PC-9 (cell line): ENCODE data around the gene FHL1. TPM values are rescaled to one million over a fixed set of nuclear protein-coding genes. Genes with fewer than 3 reads are reported as not detected.

Source experiments
- BruUV-seq: library from RNA; stranded (reverse); fragments of 400-500 nt; replicated peaks from 2 replicates; lab custom pipeline; 2021; lab: Mats Ljungman, UMichigan
- CTCF ChIA-PET: fragments of 300-600 bp; sonication (Branson Sonifier 250); formaldehyde crosslinking; loops from one replicate; lab custom pipeline; 2022; ENCODE audit warnings: antibody characterized with exemption; lab: Charles Lee
- POLR2A ChIA-PET: fragments of 300-600 bp; sonication (Branson Sonifier 250); formaldehyde crosslinking; loops from one replicate; lab custom pipeline; 2022; ENCODE audit warnings: antibody characterized with exemption; ENCODE audit not compliant: unreplicated experiment; lab: Charles Lee
- DNase-seq, 2 experiments: peaks; one replicate each; pipeline versions ENCODE4 v3.0.0 to v3.0.0-alpha.2; 2015 to 2022; ENCODE audit warnings: mixed read lengths in 1 of 2
- H2AFZ ChIP-seq: fragments of 200-600 bp; sonication (generic); 2 replicates; pipeline ENCODE4 v1.8.1; 2017; ENCODE audit warnings: antibody characterized with exemption
- H3F3A ChIP-seq: fragments of 200-600 bp; sonication (generic); 2 replicates; pipeline ENCODE4 v1.8.1; 2017; ENCODE audit warnings: antibody characterized with exemption, mild to moderate bottlenecking, low read depth; ENCODE audit not compliant: insufficient read depth
- H3K27ac ChIP-seq: fragments of 200-600 bp; sonication (generic); 2 replicates; pipeline ENCODE4 v1.6.1; 2016; ENCODE audit warnings: mixed run types
- H3K27me3 ChIP-seq: fragments of 200-600 bp; sonication (generic); 2 replicates; pipeline ENCODE4 v1.6.1; 2016; ENCODE audit warnings: low read depth, mixed run types; ENCODE audit not compliant: insufficient read depth
- H3K36me3 ChIP-seq: fragments of 200-600 bp; sonication (generic); 2 replicates; pipeline ENCODE4 v1.6.1; 2016; ENCODE audit warnings: low read depth, mixed run types
- H3K4me1 ChIP-seq: fragments of 200-600 bp; sonication (generic); replicated peaks from 2 replicates; pipeline ENCODE4 v1.6.1; 2016; ENCODE audit warnings: mixed run types; ENCODE audit not compliant: insufficient read depth
- H3K4me2 ChIP-seq: fragments of 200-600 bp; sonication (generic); 2 replicates; pipeline ENCODE4 v1.6.1; 2017; ENCODE audit warnings: mixed run types
- H3K4me3 ChIP-seq: fragments of 200-600 bp; sonication (generic); 2 replicates; pipeline ENCODE4 v1.6.1; 2016; ENCODE audit warnings: mixed run types
- H3K79me2 ChIP-seq: fragments of 200-600 bp; sonication (generic); 2 replicates; pipeline ENCODE4 v1.6.1; 2017; ENCODE audit warnings: low read depth, mixed run types
- H3K9me2 ChIP-seq: fragments of 200-600 bp; sonication (generic); 2 replicates; pipeline ENCODE4 v1.8.1; 2017; ENCODE audit warnings: mild to moderate bottlenecking; ENCODE audit not compliant: insufficient read depth
- H3K9me3 ChIP-seq: fragments of 200-600 bp; sonication (generic); 2 replicates; pipeline ENCODE4 v1.8.1; 2016; ENCODE audit warnings: low read depth; ENCODE audit not compliant: insufficient read depth
- H4K20me1 ChIP-seq: fragments of 200-600 bp; sonication (generic); 2 replicates; pipeline ENCODE4 v1.8.1; 2017; ENCODE audit not compliant: insufficient read depth
- EZH2 ChIP-seq: fragments of 200-600 bp; sonication (generic); IDR thresholded peaks from 2 replicates; pipeline ENCODE4 v1.8.0; 2017; ENCODE audit warnings: antibody characterized with exemption, low read depth
- intact Hi-C: fragments of 100-400 bp; cut with micrococcal nuclease; formaldehyde crosslinking; loops from one replicate; pipeline ENCODE4 v1.10.0; 2022; ENCODE audit not compliant: unreplicated experiment
- total RNA-seq: library from RNA; stranded (reverse); gene quantifications from 2 replicates; pipeline ENCODE4 v1.2.3, GENCODE V29; 2021
- TF ChIP-seq, protein P1 (sequence below): fragments of 200-600 bp; sonication (generic); conservative IDR thresholded peaks from 2 replicates; pipeline ENCODE4 v1.6.1; 2017; ENCODE audit warnings: mixed run types, antibody characterized with exemption, mild to moderate bottlenecking, moderate library complexity

The FHL1 gene
- total RNA-seq, 1 experiment from 2014 or later = 0.65 TPM

DNA sequence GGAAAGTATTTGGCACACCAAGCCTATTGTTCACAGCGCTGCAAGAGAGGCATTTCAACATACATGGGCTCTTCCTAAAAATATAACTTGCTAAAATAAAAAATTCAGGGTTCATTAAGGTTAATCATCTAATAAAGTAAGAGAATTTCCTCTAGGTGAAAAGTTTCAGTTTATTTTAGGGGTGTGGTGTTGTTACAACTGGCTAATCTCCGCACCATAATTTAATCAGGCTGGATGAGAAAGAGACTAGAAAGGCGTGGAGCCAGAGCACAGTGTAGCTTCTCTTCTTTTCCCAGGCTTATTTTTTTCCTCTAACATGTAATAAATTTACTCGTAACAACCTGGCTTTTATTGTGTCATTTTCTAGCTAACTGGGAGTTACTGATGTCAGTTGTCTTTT is 47.9 kb downstream of the FHL1 start:
- no peak overlapping the region for H3K4me3 ChIP-seq
- no peaks in the 10 kb centered on the region for H3K4me1 ChIP-seq
- no peaks in the 10 kb centered on the region for H3K9me2 ChIP-seq
- no peaks in the 10 kb centered on the region for H3F3A ChIP-seq
- intact Hi-C loops = no loop called here
- no peaks in the 10 kb centered on the region for H3K79me2 ChIP-seq
- TF ChIP-seq, protein P1, sequence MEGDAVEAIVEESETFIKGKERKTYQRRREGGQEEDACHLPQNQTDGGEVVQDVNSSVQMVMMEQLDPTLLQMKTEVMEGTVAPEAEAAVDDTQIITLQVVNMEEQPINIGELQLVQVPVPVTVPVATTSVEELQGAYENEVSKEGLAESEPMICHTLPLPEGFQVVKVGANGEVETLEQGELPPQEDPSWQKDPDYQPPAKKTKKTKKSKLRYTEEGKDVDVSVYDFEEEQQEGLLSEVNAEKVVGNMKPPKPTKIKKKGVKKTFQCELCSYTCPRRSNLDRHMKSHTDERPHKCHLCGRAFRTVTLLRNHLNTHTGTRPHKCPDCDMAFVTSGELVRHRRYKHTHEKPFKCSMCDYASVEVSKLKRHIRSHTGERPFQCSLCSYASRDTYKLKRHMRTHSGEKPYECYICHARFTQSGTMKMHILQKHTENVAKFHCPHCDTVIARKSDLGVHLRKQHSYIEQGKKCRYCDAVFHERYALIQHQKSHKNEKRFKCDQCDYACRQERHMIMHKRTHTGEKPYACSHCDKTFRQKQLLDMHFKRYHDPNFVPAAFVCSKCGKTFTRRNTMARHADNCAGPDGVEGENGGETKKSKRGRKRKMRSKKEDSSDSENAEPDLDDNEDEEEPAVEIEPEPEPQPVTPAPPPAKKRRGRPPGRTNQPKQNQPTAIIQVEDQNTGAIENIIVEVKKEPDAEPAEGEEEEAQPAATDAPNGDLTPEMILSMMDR = no peak
- TF ChIP-seq EZH2 = no peak
- H3K27me3 ChIP-seq = no peaks in the 10 kb centered on the region
- no peak for DNase-seq
- no TSS peak for BruUV-seq
- POLR2A ChIA-PET = no interaction called here
- CTCF ChIA-PET = no interaction called here
- H3K4me2 ChIP-seq = no peak overlapping the region
- no peak overlapping the region for H3K27ac ChIP-seq
- no peaks in the 10 kb centered on the region for H3K36me3 ChIP-seq
- no peaks in the 10 kb centered on the region for H4K20me1 ChIP-seq
- no peaks in the 10 kb centered on the region for H3K9me3 ChIP-seq
- no peak overlapping the region for H2AFZ ChIP-seq

DNA sequence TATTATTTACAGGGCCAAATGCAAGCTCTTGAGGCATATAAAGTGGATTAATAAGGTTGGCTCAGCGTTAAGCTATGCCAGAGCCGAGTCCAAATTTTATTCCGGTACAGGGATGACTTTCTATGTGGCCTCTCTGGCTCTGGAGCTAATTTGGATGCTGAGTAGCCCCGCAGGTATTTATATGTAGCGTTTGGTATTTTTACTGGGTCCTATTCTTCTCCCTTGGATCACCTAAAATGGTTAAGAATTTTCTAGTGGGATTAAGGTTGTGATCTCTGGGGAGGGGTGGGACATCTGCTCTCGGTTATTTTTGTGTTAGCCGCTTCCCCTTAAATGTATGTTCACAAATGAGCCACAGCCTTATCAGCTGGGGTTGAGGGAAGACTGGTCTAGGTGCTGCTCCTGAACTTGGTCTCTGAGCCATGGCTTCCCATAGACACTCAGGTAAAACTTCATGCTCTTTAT is 49.4 kb downstream of the FHL1 start:
- no TSS peak for BruUV-seq
- H3K27me3 ChIP-seq = no peaks in the 10 kb centered on the region
- H4K20me1 ChIP-seq = no peaks in the 10 kb centered on the region
- no peaks in the 10 kb centered on the region for H3F3A ChIP-seq
- intact Hi-C loops = no loop called here
- no peak overlapping the region for H2AFZ ChIP-seq
- H3K4me3 ChIP-seq = no peak overlapping the region
- no peak overlapping the region for H3K27ac ChIP-seq
- no peaks in the 10 kb centered on the region for H3K9me2 ChIP-seq
- H3K4me1 ChIP-seq = no peaks in the 10 kb centered on the region
- DNase-seq = no peak
- POLR2A ChIA-PET = no interaction called here
- TF ChIP-seq, protein P1 = no peak
- CTCF ChIA-PET = no interaction called here
- H3K4me2 ChIP-seq = no peak overlapping the region
- no peaks in the 10 kb centered on the region for H3K9me3 ChIP-seq
- H3K36me3 ChIP-seq = no peaks in the 10 kb centered on the region
- H3K79me2 ChIP-seq = no peaks in the 10 kb centered on the region

DNA sequence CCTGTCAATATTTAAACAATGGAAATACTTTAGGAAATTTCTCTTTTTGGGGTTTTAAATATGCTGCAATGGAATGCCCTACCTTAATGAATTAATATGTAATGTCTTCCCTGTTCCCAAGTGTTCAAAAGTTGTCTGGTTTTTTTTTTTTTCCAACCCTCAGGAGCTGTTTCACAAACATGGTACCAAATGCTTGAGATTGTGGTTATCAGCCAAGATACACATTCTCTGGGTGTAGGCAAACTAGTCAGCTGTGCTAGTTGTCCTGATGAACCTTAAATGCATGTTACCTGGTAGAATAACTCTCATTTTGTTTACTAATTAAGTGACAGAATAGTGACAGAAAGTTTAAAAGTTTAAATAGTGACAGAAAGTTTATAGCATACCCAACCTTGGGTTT is 50.7 kb downstream of the FHL1 start:
- TF ChIP-seq, protein P1 = no peak
- no peak for TF ChIP-seq EZH2
- ChIA-PET CTCF (no interaction called here), POLR2A (no interaction called here)
- intact Hi-C loops = no loop called here
- Histone ChIP-seq H3F3A (no peaks in the 10 kb centered on the region), H3K36me3 (no peaks in the 10 kb centered on the region), H4K20me1 (no peaks in the 10 kb centered on the region), H3K79me2 (no peaks in the 10 kb centered on the region), H3K4me2 (no peak overlapping the region), H3K9me2 (no peaks in the 10 kb centered on the region), H3K27ac (no peak overlapping the region), H3K4me3 (no peak overlapping the region), H2AFZ (no peak overlapping the region), H3K9me3 (no peaks in the 10 kb centered on the region), H3K4me1 (peaks cover 11% of the 10 kb centered on the region), H3K27me3 (no peaks in the 10 kb centered on the region)
- no peak for DNase-seq
- BruUV-seq = no TSS peak
